ENCODE data around the gene LDLRAD4.

The LDLRAD4 gene

DNA sequence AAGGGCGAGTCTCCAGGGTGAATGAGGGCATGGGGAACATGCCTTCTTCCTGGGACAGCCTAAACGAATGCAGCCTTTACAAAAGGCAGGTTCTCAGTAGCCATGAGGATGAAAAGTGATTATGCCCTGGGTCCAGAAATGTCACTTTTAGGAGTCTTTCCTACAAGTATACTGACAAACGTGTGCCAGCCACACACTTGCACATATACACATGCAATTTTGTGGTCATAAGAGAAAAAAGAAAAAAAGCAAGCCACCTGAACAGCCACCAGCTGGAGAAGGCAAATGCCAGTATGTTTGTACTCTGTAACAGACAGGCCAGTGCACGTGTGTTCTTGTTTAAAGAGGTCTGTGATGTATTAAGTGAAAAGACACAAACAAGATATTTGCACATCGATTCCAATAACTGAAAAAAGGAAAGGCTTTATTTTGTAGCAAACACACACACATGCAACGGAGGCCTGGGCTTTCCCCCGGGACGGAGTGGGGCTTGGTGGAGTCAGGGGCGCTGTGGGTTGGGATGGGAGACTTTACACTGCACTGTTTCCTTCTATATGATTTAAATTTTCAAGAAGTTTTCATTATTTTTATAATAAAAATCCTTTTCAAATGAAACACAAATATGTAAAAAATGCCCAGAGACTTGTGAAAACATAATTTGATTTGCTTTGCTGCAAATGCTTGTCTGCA lies 399.4 kb downstream of the LDLRAD4 start:
- no peak for DNase-seq (ENCODE audit: low read depth)

DNA sequence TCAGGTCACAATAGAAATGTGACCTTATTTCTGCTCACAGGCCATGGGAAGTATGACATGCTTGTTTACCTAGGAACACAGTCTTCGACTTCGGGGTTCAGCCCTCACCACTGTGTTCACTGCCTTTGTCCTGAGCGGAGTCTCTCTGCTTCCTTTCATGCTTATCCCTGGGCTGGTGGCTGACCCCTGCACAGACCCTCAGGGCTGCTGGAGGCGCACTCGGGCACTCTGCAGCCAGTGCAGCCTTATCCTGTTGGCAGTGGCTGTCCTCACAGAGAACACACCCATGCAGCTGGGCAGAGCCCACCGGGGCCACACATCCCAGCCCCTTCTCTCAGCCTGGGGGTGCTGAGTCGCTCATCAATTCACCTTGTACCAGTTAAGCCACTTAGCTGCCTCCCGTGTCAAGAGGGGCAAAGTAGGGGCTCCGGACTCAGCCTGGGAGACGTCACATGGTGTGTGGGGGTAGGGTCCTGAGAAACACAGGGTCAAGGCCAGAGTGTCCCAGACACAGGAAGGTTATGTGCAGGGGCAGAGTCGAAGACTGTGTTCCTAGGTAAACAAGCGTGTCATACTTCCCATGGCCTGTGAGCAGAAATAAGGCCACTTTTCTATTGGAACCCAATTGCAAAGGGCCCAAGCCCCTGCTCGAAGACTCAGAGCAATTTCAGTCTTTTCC lies 400.3 kb downstream of the LDLRAD4 start:
- DNase-seq (ENCODE audit: low read depth) = no peak

- DNase-seq (ENCODE audit: low read depth) = no peak
Measured at GRCh38 chr18:13619505-13620205, 401.1 kb downstream of the LDLRAD4 start.

DNA sequence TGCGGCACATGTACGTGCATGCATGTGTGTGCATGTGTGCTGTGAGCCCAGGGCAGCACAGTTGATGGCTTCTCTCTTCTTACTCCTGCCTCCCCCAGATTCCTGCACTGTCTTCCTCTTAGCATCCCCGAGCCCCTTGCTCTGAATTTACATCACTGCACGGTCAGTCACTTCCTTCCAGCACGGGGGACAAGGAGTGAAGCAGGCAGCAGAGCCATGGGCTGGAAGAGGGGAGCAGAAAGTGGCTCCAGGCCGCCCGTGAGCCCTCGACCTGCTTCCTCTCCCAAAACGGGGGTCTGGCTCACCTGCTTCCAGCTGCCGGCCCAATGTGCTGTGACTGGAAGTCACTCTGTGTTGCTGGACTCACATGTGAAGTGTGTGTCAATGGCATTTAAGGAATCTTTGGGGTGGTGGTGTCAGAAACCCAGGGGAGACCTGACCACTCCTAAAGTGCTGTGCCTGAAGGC lies 401.7 kb downstream of the LDLRAD4 start:
- no peak for DNase-seq (ENCODE audit: low read depth)

DNA sequence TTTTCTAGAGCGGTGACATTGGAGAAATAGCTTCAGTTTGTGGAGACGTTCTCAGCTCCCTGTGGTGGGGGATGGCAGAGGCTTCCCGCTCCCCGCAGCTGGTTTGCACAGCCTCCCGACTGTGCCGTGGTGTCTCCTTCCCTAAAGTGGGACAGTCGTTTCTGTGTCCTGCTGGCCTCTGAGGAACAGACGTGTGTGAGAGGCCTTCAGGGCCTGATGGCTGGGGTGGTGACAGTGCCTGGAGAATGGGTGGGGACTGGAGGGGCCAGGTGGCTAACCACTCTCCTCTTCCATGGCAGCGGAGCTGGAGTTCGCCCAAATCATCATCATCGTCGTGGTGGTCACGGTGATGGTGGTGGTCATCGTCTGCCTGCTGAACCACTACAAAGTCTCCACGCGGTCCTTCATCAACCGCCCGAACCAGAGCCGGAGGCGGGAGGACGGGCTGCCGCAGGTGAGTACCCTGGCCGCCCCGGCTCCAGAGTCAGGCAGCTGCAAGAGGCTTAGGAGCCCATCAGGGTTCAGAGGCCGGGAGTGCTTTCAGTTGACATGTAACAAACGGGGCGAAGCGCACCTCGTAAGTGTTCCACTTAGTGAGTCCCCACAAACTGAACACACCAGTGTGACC lies 402.4 kb downstream of the LDLRAD4 start:
- no peak for DNase-seq (ENCODE audit: low read depth)

DNA sequence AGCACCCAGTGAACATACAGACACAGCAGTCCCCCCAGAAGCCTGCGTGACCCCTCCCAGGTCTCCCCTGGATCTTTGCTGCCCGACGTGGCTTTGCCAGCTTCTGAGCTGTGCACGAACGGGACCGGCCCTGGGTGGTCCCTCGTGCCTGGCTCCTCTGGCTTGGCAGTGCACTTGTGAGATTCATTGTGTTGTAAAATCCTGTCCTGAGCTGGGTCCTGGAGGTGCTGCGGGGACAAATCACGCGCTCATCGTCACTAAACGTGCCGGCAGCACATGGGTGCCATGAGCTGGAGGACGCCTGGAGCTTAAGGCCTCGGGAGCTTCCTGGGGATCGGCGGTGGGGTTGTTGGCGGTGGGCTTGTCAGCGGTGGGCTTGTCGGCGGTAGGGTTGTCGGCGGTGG lies 402.9 kb downstream of the LDLRAD4 start:
- no peak for DNase-seq (ENCODE audit: low read depth)

DNA sequence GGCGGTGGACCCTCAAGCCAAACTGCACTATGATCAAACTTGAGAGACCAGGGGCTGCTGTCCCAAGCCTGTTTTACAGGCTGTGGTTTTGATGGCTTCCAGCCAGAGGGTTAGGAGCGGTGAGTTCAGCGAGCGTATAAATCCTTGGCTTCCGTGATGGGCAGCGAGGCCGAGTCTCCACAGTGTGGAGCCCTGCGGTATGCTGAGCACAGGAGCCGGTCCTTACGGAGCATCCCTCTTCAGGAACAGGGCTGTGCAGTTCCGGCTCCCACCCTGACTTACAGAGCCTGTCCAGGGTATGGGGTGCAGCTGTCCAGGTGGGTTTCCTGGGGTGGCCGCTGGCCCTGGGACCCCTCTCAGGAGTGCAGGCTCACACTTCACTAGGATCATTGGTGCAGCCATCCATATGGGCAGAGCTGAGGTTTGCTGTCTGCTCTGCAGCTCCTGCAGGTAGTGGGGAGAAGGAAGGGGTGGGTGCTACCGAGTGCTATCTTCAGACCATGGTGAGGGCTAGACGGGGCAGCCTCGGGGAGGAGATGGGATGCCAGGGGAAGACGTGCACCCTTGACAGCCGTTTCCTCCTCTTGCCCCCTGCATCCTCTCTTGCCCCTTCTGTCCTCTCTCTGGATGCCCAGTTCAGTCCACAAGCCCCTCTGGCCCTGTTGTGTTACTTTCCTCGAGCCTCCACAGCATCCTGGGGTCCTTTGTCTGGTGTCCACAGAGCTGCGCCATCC lies 403.5 kb downstream of the LDLRAD4 start:
- no peak for DNase-seq (ENCODE audit: low read depth)

DNA sequence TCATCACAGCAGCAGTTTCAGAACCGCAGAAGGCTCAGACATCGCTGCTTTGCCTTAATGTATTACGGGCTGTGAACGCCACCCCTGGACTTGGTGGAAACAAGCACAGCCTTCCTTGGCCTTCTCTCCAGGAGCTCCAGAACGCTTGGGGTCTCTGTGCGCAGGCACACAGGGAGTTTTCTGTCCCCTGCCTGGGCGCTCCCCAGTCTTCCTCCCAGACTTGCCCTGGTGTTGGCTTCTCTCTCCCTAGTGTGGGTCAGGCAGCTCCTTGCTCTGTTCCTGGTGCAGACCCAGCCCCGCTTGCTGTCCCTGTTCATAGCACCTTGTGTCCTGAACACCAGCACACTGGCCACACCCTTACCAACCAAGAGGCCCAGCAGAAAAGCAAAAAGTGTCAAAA lies 404.2 kb downstream of the LDLRAD4 start:
- no peak for DNase-seq (ENCODE audit: low read depth)

- DNase-seq (ENCODE audit: low read depth) = no peak
Measured at GRCh38 chr18:13623348-13623747, 404.8 kb downstream of the LDLRAD4 start.

GRCh38 chr18:13623871-13624270 lies 405.3 kb downstream of the LDLRAD4 start:
- DNase-seq (ENCODE audit: low read depth) = no peak

GRCh38 chr18:13624563-13625237 lies 406.1 kb downstream of the LDLRAD4 start:
- no peak for DNase-seq (ENCODE audit: low read depth)

DNA sequence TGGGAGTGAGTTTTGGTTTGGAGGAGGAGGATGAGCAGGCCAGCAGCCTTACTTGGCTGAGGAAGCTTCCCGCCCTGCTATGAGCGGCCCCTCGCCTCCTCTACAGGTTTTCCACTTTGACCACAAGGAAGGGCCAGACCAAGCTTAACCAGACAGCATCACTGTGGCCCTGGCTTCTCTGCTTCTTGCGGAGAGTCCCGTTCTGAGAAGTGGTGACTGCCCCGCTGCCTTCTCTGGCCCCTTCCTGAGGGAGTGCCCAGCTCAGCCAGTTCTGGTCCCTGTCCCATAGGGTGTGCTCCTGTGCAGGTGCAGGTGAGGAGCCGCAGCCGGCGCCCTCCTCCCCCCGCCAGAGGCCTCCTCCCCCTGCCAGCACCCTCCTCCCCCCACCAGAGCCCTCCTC lies 406.8 kb downstream of the LDLRAD4 start:
- no peak for DNase-seq (ENCODE audit: low read depth)

DNA sequence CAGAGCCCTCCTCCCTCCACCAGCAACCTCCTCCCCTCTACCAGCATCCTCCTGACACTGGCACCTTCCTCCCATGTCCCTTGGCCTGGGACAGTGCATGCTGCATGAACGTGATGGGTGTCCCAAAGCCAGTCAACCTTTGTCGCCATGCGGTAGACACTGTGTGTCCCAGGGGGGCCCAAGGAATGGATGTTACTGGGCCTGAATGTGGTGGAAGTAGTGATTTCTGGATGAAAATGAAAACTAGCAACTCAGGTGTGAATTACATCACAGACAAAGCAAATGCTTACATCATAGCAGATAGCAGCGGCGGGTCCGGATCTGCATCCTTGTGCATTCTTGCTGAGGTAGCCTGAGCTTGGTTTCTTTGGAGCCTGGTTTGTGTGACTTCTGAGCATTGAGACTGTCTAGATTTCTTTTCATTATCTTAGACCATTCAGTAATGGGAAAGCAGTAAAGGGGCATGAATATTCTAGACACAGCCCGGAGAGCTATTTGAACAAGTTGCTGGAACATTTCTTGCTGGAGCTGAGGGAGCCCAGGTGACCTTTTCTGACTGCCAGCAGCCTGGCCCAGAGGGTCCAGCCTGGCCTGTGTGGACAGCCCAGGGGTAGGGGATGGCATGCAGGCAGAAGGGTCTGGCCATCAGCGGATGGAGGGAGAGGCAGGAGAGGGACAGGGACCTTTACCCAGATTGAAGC lies 407.4 kb downstream of the LDLRAD4 start:
- no peak for DNase-seq (ENCODE audit: low read depth)

GRCh38 chr18:13626544-13626908 lies 408.0 kb downstream of the LDLRAD4 start:
- DNase-seq (ENCODE audit: low read depth) = no peak

DNA sequence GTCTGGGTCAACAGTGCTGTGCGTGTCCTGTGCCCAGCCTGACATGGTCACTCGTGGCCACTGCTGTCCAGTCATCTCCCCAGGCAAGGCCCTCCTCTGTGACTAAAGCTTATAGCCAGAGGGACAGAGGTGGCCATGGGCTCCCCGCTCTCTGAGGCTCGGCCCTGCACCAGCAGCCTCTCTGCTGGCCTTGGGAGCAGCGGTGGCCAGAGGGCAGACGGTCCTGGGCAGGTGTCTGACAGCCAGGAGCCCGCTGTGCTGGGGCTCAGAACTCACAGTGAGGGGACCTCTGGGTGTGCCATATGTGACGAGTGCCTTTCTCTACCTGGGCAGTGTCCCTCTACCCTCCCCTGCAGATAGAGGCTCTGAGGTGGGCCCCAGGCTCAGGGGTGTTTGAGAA lies 409.1 kb downstream of the LDLRAD4 start:
- no peak for DNase-seq (ENCODE audit: low read depth)

DNA sequence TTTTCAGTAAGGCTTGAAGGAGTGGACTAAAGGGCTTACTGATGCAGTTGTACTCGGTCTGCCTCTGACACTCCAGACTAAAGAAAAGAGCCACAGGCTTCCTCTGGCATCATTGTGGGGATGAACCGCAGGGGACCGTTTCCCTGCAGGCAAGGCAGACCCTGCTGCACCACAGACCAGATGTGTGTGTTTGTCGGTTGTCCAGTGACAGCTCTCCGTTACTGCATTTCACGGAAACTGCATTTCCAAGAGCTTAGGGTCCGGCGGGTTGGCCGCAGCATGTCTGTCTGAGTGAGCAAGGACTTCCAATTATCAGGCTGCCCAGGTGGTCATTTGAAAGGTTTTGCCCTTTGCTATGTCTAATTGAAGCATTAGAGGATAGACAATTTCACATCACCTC lies 409.7 kb downstream of the LDLRAD4 start:
- DNase-seq (ENCODE audit: low read depth) = no peak

- peak; percentile 25 for DNase-seq (ENCODE audit: low read depth)
Measured at GRCh38 chr18:13629841-13630715, 411.5 kb downstream of the LDLRAD4 start.

- no peak for DNase-seq (ENCODE audit: low read depth)
Measured at GRCh38 chr18:13630716-13631268, 412.2 kb downstream of the LDLRAD4 start.

GRCh38 chr18:13633700-13634099 lies 415.1 kb downstream of the LDLRAD4 start:
- no peak for DNase-seq (ENCODE audit: low read depth)

GRCh38 chr18:13635046-13635445 lies 416.5 kb downstream of the LDLRAD4 start:
- DNase-seq (ENCODE audit: low read depth) = no peak

Data from activated T-helper 1 cell treated with Interleukin-2 at 50 U/mL for 16 hours (primary cell).